ENCODE results near the gene CRTC1.

The CRTC1 gene

DNA sequence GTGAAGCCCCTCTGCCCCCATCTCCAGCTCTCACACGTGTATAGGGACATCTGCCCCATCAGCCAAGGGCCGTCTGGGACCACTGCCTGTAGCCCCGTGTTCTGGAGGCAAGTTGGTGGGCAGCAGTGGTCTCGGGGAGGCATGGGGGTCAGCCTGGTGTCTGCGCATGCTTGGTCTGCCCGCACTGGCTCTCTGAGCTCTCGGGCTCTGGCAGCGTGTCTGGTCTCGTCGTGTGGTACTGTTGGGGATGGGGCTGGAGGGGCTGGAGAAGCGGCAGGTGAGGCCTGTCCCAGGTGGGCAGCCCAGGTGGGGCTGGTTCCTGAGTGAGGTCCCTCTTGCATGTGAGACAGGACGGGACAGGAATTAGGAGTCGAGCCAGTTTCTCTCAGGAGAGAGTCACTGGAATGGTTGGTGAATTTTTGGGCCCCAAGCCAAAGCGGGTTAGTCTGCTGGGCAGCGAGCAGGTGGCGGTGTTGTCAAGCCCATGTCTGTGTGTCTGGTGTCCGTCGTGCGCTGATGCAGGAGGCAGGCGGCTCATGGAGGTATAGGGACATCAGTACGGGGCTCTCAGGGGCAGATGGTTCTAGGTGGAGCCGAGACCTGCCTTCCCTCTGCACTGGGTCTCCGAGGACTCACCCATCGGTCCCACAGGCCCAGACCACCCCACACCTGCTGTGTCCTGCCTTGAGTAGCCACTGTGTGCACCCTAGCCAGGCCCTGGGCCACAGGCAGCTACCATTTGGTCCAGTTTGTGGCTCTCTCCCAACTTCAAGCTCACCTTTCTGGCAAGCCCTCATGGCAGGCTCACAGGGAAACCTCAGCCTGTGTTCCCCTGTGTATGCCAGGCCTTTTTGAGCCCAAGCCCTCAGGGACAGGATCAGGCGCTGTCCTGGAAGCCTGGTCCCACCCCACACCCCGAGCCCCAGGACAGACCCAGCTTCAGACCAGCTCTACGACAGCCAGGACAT, 89.4 kb downstream of the CRTC1 start:
- FAIRE-seq, result no peak

DNA sequence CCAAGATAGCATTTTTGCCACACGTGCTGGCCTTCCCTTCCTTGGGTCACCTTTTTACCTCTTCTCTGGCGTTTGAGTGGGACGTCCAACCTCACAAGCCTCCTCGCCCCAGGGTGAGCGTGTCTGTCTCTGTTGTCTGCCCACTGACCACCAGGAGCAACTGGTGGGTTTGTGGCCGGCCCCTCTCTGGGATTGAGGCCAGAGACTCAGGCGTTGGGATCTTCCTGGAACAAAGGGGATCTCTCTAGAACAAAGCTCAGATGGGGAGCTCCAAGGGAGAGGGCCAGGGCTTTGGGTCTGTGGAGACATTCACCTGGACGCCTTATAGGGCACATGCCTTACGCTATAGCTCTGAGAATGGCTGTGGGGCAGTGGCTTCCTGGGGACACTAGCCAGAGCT, 90.2 kb downstream of the CRTC1 start:
- FAIRE-seq, result no peak

DNA sequence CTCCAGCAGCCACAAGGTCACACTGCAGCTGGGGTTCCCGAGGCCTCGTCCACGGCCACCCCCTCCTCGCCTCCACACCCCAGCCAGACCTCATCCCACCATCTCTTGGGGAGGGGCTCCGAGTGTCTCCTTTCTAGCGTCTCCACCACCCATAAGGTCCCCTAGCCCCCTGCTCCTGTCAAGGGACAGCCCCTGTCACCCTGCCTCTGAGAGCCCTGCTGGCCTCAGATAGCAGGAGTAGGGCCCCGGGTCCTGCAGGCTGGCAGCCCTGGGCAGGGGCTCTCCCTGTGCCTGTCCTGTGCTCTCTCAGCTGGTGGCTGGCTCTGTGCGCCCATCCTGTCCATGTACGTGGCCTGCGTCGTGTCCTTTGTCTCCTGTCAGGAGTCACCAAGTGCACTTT, 90.6 kb downstream of the CRTC1 start:
- FAIRE-seq, result no peak

DNA sequence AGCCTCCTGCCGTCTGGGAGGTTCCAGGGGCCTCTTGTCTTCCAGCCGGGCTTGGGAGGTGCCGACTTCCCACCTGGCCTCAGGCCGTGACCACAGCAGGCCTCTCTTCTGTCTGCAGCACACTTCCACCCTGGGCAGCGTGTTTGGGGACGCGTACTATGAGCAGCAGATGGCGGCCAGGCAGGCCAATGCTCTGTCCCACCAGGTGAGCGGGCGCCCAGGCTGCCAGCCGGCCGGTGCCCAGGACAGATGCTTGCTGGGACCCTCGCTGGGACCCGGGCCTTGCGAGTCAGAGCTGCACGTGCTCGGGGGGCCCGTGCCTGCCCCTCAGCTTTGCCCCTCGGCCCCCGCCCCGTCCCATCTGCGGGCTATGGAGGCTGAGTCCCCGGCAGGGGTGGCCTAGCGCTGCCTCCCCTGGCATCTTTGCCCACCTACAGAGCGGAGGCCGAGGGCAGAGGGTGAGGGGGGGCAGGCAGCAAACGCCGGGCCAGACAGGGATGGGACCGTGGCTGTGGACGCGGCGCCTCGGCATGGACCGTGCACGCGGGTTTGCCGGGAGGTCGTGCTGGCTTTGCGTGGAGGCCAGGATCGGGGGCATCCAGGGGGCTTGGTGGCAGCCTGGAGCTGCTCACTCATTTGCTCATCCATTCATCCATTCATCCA, 91.4 kb downstream of the CRTC1 start:
- no peak for FAIRE-seq

DNA sequence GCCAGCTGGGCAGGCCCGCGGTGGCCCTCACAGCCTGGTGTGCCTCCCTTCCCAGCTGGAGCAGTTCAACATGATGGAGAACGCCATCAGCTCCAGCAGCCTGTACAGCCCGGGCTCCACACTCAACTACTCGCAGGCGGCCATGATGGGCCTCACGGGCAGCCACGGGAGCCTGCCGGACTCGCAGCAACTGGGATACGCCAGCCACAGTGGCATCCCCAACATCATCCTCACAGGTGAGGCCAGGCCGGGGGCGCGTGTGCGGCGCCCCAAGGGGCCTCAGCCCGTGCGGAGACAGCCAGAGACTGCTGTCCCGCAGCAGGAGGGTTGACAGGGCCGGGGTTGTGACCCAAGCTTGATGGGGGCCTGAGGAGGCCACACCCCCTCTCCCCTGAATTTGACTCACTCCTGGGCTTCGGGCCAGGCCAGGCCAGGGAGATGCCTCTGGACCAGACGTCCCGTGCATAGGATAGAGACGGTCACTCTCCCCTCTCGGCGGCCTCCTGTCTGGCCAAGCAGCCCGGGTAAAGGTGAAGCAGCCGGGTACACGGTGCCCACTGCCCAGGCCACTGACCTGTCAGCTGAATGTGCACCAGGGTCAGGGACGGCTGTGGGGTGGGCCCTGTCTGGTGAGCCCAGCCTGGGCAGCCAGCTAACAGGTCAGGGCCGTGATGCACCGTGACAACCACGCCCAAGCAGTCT, 92.3 kb downstream of the CRTC1 start:
- no peak for FAIRE-seq

GRCh38 chr19:18776288-18776594, 92.8 kb downstream of the CRTC1 start:
- FAIRE-seq, result no peak

DNA sequence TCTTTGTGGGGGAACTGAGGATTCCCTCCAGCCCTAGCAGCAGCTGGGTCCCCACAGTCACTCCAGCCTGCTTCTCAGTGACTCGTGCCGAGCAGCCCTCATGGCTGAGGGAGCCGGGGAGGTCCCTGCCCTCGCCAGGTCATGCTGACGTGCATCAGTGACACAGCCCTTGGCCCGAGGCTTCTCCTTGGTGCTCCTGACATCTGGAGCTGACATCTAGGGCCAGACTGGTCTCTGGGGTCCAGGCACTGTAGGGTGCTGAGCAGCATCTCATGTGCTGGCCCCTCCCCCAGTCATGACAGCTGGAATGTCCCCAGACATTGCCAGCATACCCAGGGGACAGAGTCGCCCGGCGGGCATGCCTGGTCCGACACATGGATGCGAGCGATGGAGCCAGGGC, 93.3 kb downstream of the CRTC1 start:
- FAIRE-seq, result no peak

DNA sequence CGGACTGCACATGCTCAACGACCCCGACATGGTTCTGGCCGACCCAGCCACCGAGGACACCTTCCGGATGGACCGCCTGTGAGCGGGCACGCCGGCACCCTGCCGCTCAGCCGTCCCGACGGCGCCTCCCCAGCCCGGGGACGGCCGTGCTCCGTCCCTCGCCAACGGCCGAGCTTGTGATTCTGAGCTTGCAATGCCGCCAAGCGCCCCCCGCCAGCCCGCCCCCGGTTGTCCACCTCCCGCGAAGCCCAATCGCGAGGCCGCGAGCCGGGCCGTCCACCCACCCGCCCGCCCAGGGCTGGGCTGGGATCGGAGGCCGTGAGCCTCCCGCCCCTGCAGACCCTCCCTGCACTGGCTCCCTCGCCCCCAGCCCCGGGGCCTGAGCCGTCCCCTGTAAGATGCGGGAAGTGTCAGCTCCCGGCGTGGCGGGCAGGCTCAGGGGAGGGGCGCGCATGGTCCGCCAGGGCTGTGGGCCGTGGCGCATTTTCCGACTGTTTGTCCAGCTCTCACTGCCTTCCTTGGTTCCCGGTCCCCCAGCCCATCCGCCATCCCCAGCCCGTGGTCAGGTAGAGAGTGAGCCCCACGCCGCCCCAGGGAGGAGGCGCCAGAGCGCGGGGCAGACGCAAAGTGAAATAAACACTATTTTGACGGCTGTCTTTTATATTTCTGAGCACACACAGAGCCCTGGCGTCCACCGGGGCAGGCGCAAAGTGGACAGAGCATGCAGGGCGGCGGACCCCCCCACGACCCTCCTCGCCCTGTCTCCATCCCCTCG, 94.0 kb downstream of the CRTC1 start:
- FAIRE-seq, result no peak

GRCh38 chr19:18778076-18778389, 94.6 kb downstream of the CRTC1 start:
- FAIRE-seq, result no peak

DNA sequence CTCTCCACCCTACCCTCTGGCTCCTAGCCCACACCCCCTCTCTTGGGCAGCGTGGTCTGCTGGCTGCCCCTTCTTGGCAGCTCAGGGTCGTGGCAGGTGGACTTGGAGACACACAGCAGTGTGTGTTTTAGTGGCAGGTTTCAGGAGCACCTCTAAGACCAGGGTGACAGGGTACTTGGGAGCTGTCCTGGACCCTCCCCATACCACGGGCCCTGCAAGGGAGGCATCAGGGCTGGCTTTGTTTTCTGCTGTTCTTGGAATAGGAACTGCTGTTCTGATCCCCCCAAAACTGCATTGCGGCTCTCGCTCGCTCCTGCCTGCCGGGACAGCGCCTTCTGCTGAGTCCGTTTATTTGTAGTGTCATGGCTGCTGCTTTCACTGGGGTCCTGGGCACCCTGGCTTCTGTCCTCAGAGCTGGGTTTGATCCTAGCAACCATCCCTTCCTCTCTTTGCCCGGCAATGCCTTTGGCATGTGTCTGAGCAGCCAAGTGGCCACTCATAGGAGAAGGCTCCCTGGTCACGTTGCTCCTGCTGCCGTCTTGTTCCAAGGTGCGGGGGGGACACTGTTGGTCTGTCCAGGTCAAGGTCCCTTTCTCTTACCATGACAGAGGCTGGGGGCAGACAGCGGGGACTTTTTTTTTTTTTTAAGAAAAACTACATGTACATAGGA, 95.5 kb downstream of the CRTC1 start:
- FAIRE-seq, result no peak

- no peak for FAIRE-seq
Measured at GRCh38 chr19:18780081-18780480, 96.6 kb downstream of the CRTC1 start.

- no peak for FAIRE-seq
Measured at GRCh38 chr19:18780631-18781030, 97.2 kb downstream of the CRTC1 start.

DNA sequence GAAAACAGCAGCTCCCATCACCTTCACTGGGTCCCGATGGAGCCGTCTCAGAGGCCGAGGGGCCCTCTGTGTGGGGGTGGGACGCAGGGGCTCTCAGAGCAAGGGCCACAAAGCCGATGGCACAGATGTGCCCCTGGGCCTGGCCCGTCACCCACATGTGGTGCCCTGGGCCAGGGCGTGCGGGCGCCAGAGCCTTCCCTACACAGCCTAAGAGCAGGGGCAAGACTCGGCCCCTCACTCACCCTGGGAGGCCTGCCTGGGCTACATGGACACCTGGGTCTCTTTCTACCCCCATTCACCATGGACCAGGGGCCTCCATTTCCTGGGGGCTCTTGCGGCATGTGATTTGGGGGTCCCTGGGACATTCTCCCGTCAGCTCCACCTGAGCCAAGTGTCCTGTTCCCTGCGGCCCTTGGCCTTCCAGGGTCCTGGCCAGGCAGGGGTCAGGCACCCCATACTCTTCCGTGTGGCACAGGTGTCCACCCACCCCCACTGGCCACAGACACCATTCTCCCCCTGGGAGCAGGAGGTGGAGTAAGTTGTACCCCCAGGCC, 97.6 kb downstream of the CRTC1 start:
- no peak for FAIRE-seq

- FAIRE-seq, result no peak
Measured at GRCh38 chr19:18781885-18782527, 98.5 kb downstream of the CRTC1 start.

GRCh38 chr19:18782559-18783225, 99.2 kb downstream of the CRTC1 start:
- FAIRE-seq, result no peak

DNA sequence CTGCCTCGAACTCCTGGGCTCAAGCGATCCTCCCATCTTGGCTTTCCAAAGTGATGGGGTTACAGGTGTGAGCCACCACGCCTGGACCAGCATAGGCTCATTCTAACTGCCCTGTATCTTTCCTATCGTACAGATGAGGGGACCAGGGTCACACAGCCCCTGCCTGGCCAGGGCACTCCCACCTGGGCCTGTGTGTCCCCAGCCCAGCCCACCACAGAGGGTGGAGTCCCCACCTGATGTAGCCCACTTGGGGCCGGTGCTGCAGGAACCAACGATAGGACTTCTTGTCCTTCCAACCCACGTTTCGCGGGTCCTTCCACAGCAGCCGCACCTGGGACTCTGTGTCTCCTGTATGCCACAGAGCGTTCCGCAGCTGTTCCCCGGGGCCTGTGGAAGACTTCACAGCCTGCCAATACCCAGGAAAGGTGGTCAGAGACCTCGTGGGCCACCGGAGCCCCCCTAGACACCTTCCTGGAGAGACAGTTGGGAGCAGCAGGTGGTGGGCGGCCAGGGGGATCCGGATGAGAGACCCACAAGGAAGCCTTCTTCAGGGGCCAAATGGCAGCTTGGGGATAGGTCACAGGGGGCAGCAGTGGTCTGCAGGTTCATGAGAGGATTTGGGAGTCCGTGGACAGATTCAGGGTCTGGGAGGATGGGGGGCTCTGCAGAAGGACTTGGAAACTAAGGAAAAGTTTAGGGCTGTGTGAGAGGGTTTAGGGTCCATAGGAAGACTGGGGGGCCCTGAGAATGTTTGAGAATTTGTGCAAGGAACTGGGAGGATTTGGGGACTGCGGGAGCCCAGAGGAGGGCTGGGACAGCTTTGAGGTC, 100.7 kb downstream of the CRTC1 start:
- FAIRE-seq, result no peak

DNA sequence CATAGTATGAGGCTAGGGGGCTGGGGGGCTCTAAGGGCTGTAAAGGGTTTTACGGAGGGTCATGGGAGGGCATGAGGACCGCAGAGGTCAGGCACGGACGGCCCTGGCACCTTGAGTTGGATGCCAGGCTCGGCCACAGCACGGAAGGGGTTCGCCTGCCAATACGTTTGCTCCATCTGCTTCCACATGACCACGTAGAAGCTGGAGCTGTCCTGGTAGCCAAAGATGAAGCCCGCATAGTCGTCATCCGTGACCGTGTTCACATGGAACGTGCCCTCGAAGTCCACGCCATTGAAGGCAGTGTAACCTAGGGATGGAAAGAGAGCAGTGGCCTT, 101.3 kb downstream of the CRTC1 start:
- no peak for FAIRE-seq

- FAIRE-seq, result no peak
Measured at GRCh38 chr19:18785179-18786124, 102.0 kb downstream of the CRTC1 start.
